Measurements from ENCODE around the gene IL10RA. TPM values are rescaled to one million over a fixed set of nuclear protein-coding genes. Genes with fewer than 3 reads are reported as not detected.
A peak's percentile ranks its signal among the peaks of the same experiment; 100 is the strongest.

Gene IL10RA
- total and polyA plus RNA-seq, 12 donors, result 2.0 to 29.9 (median 3.8) TPM

DNA sequence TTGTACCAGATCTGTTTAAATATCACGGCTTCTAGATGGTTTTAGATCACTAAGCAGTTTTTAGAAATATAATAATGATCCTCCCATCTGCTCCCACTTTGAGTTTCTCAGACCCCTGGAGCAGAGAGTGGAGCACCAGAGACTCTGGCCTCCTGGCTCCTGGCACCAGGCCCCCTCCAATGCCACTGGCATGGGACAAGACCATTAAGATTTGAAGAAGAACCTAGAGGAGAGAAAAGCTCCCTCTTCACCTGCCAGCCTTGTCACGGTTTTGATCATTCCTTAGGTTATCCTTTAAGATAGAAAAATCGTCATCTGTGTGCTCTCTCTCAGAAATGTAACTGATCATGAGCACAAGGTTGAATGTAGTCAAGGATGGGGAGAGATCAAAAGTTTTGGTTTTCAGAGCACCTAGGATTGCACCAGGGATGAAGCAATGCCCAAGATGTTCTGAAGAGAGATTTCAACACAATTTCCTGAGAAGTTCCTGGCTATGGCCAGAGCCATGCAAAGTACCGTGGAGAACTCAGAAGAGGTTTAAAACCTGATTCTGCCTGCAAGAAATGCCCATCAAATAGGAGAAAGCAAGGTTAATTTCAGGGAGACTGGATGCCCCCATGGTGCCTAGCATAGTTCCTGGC is 22.2 kb downstream of the IL10RA start:
- intact Hi-C loops (cut with DNase I), result loop anchor here in 1 of 10 donors (5.0 kb wide), 1 partner anchor 281 kb away; no protein-coding TSS in a partner anchor
- 80 to 81% methylated on average over 4 of the region's 4 CpGs for WGBS, 2 donors
- Histone ChIP-seq H3K27me3 (peaks cover 0 to 5% (median 0%) of the 10 kb centered on the region in 7 donors), H3K9me3 (peaks cover 0 to 7% (median 0%) of the 10 kb centered on the region in 11 donors), H3K27ac (peak overlapping the region in 6 of 10 donors; percentile 4 to 95 (median 36)), H3K4me3 (no peak overlapping the region), H3K4me1 (peaks cover 0 to 97% (median 4%) of the 10 kb centered on the region in 9 donors), H3K36me3 (no peaks in the 10 kb centered on the region)
- TF ChIP-seq, protein P1, sequence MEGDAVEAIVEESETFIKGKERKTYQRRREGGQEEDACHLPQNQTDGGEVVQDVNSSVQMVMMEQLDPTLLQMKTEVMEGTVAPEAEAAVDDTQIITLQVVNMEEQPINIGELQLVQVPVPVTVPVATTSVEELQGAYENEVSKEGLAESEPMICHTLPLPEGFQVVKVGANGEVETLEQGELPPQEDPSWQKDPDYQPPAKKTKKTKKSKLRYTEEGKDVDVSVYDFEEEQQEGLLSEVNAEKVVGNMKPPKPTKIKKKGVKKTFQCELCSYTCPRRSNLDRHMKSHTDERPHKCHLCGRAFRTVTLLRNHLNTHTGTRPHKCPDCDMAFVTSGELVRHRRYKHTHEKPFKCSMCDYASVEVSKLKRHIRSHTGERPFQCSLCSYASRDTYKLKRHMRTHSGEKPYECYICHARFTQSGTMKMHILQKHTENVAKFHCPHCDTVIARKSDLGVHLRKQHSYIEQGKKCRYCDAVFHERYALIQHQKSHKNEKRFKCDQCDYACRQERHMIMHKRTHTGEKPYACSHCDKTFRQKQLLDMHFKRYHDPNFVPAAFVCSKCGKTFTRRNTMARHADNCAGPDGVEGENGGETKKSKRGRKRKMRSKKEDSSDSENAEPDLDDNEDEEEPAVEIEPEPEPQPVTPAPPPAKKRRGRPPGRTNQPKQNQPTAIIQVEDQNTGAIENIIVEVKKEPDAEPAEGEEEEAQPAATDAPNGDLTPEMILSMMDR (IDR thresholded peaks at IDR 0.05), result no peak
- ATAC-seq, result no peak
- DNase-seq, result no peak

DNA sequence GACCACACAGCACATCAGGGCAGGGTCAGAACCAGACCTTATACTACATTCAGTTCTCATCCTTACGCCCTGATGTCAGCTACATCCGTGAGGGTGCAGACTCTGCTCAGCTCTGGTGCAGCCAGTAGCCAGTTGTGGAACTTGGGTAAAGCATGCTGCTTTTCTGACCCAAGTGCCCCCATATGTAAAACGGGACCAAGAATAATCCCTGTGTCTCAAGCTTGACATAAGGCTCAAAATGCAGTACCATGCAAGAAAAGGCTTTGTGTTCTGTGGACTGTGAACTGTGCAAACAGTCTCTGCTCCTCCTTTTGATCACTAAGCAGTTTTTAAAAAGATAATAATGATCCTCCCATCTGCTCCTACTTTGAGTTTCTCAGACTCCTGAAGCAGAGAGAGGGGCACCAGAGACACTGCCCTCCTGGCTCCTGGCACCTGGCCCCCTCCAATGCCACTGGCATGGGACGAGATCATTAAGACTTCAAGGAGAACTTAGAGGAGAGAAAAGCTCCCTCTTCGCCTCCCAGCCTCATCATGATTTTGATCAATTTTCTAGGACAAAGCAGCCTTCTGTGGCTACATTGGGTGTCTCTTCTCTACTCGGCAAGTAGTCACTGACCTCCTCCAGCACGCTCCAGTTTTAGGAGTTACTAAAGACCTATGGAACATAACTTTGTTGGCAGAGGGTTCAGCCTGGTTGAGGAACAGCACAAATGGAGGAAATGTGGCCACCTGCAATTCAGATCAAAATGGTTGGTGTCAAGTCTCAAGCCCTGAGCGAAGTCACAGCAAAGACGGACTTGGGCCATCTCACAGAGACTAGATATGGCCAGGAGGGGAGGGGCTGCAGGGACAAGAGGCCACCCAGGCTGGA is 23.9 kb downstream of the IL10RA start:
- no peak overlapping the region for H3K4me3 ChIP-seq
- peaks cover 0 to 90% (median 4%) of the 10 kb centered on the region in 9 donors for H3K4me1 ChIP-seq
- no peaks in the 10 kb centered on the region for H3K9me3 ChIP-seq
- ATAC-seq (no peak), DNase-seq (no peak)
- H3K27me3 ChIP-seq, result peaks cover 0 to 10% (median 0%) of the 10 kb centered on the region in 7 donors
- no peaks in the 10 kb centered on the region for H3K36me3 ChIP-seq
- TF ChIP-seq, protein P1 (IDR thresholded peaks at IDR 0.05), result no peak
- WGBS, 2 donors, result 79 to 83% methylated on average over 9 of the region's 9 CpGs
- peak overlapping the region in 6 of 10 donors; percentile 58 to 95 (median 63) for H3K27ac ChIP-seq
- intact Hi-C loops (cut with DNase I), result loop anchor here in 1 of 10 donors (5.0 kb wide), 1 partner anchor 283 kb away; no protein-coding TSS in a partner anchor

- no peaks in the 10 kb centered on the region for H3K9me3 ChIP-seq
- no peak overlapping the region for H3K4me3 ChIP-seq
- TF ChIP-seq, protein P1 (IDR thresholded peaks at IDR 0.05), result no peak
- H3K4me1 ChIP-seq, result peaks cover 0 to 92% (median 4%) of the 10 kb centered on the region in 9 donors
- no peaks in the 10 kb centered on the region for H3K36me3 ChIP-seq
- 65 to 80% methylated on average over 21 of the region's 21 CpGs for WGBS, 2 donors
- DNase-seq, result peak in 1 of 2 donors; percentile 57
- H3K27me3 ChIP-seq, result peaks cover 0 to 16% (median 0%) of the 10 kb centered on the region in 7 donors
- H3K27ac ChIP-seq, result peak overlapping the region in 6 of 10 donors; percentile 58 to 95 (median 63)
- intact Hi-C loops (cut with DNase I), result no loop called here
- ATAC-seq, result peak; percentile 67 to 77 (median 74)
Measured at GRCh38 chr11:118010738-118011461, 24.7 kb downstream of the IL10RA start.

All from heart right ventricle (tissue), 16 donors.